Neural progenitor cell (in vitro differentiated cells): ENCODE measurements around the gene TP73.

Source experiments
- CTCF ChIP-seq: fragments of 200-600 bp; sonication (generic); IDR thresholded peaks from 2 replicates; pipeline ENCODE4 v1.5.1; 2017; ENCODE audit warnings: antibody characterized with exemption, mild to moderate bottlenecking
- EZH2 ChIP-seq: fragments of 200-600 bp; sonication (generic); IDR thresholded peaks from 2 replicates; pipeline ENCODE4 v1.6.1; 2017; ENCODE audit warnings: antibody characterized with exemption, mild to moderate bottlenecking, moderate library complexity
- EZH2phosphoT487 ChIP-seq: fragments of 200-600 bp; sonication (generic); IDR thresholded peaks from 2 replicates; pipeline ENCODE4 v1.6.1; 2017; ENCODE audit warnings: antibody characterized with exemption

GRCh38 chr1:3707298-3707938 lies 55.1 kb downstream of the TP73 start:
- TF ChIP-seq CTCF = no peak
- TF ChIP-seq EZH2 = no peak
- TF ChIP-seq EZH2phosphoT487 = no peak
